HEK293 (cell line): Measurements from ENCODE around the gene ABHD5.

Source experiments
- CTCF ChIA-PET: fragments of 350-600 bp; formaldehyde crosslinking; extraction: SDS; loops from one replicate; lab custom pipeline; 2021; ENCODE audit warnings: antibody characterized with exemption; lab: Yijun Ruan, JAX
- POLR2A ChIA-PET: fragments of 300-600 bp; formaldehyde crosslinking; extraction: SDS; loops from one replicate; lab custom pipeline; 2020; ENCODE audit warnings: antibody characterized with exemption, inconsistent platforms; lab: Yijun Ruan, JAX
- H3K27ac ChIP-seq: fragments of 200-500 bp; sonication (Bioruptor generic); 2 replicates; pipeline ENCODE4 v1.5.1; 2014; ENCODE audit warnings: low read depth, low read length, control low read depth, inconsistent platforms; ENCODE audit errors: extremely low read depth
- H3K36me3 ChIP-seq, 2 experiments: fragments of 200-500 bp in 1 of 2; sonication (Bioruptor generic) in 1 of 2; 1 replicate in 1 of 2; 2 replicates in 1 of 2; pipeline ENCODE4 v1.5.1; 2014 to 2017; ENCODE audit warnings: inconsistent platforms in 2 of 2, low read length in 2 of 2; ENCODE audit not compliant: control insufficient read depth in 2 of 2, insufficient read depth in 1 of 2
- H3K4me1 ChIP-seq: fragments of 200-500 bp; sonication (Bioruptor generic); 2 replicates; pipeline ENCODE4 v1.5.1; 2014; ENCODE audit warnings: mild to moderate bottlenecking, low read length, inconsistent platforms; ENCODE audit not compliant: control insufficient read depth, insufficient read depth
- H3K4me3 ChIP-seq: 2 replicates; pipeline ENCODE4 v1.5.1; 2011; ENCODE audit warnings: low read depth, mild to moderate bottlenecking, control low read depth, low read length, moderate library complexity
- H3K9me3 ChIP-seq: fragments of 200-500 bp; sonication (Bioruptor generic); 2 replicates; pipeline ENCODE4 v1.5.1; 2014; ENCODE audit warnings: low read depth, low read length, inconsistent platforms; ENCODE audit not compliant: control insufficient read depth, insufficient read depth
- GLIS2 ChIP-seq: fragments of 450-650 bp; formaldehyde crosslinking; IDR thresholded peaks from 2 replicates; pipeline ENCODE4 v1.5.1; 2016; ENCODE audit warnings: missing biosample characterization, missing genetic modification characterization
- HOXA7 ChIP-seq: sonication (generic); formaldehyde crosslinking; IDR thresholded peaks from 2 replicates; pipeline ENCODE4 v1.8.1; 2022; ENCODE audit warnings: missing genetic modification reagents, borderline replicate concordance
- TCF7L2 ChIP-seq: IDR thresholded peaks from 2 replicates; pipeline ENCODE4 v1.6.1; 2011; ENCODE audit warnings: low read depth, mild to moderate bottlenecking, inconsistent platforms, low read length, moderate library complexity, borderline replicate concordance
- YY1 ChIP-seq: fragments of 450-650 bp; formaldehyde crosslinking; IDR thresholded peaks from 2 replicates; pipeline ENCODE4 v1.5.1; 2018; ENCODE audit warnings: missing biosample characterization, missing genetic modification characterization
- ZBTB1 ChIP-seq: fragments of 450-650 bp; formaldehyde crosslinking; IDR thresholded peaks from 2 replicates; pipeline ENCODE4 v1.5.1; 2016; ENCODE audit warnings: missing biosample characterization, missing genetic modification characterization
- ZBTB17 ChIP-seq: fragments of 450-650 bp; formaldehyde crosslinking; IDR thresholded peaks from 2 replicates; pipeline ENCODE4 v1.5.1; 2016; ENCODE audit warnings: missing biosample characterization, missing genetic modification characterization
- ZBTB8A ChIP-seq: fragments of 450-650 bp; formaldehyde crosslinking; IDR thresholded peaks from 2 replicates; pipeline ENCODE4 v1.5.1; 2016; ENCODE audit warnings: missing biosample characterization, missing genetic modification characterization
- ZFP37 ChIP-seq: fragments of 450-650 bp; formaldehyde crosslinking; IDR thresholded peaks from 2 replicates; pipeline ENCODE4 v1.5.1; 2016; ENCODE audit warnings: missing biosample characterization, missing genetic modification characterization
- ZNF10 ChIP-seq: fragments of 450-650 bp; formaldehyde crosslinking; IDR thresholded peaks from 2 replicates; pipeline ENCODE4 v1.5.1; 2017; ENCODE audit warnings: missing biosample characterization, missing genetic modification characterization
- ZNF16 ChIP-seq: fragments of 450-650 bp; formaldehyde crosslinking; IDR thresholded peaks from 2 replicates; pipeline ENCODE4 v1.5.1; 2016; ENCODE audit warnings: low read depth, missing biosample characterization, missing genetic modification characterization
- ZNF2 ChIP-seq: fragments of 450-650 bp; formaldehyde crosslinking; IDR thresholded peaks from 2 replicates; pipeline ENCODE4 v1.5.1; 2016; ENCODE audit warnings: missing biosample characterization, missing genetic modification characterization
- ZNF211 ChIP-seq: fragments of 450-650 bp; formaldehyde crosslinking; IDR thresholded peaks from 2 replicates; pipeline ENCODE4 v1.5.1; 2016; ENCODE audit warnings: low read depth, missing biosample characterization, missing genetic modification characterization
- ZNF341 ChIP-seq: fragments of 450-650 bp; formaldehyde crosslinking; IDR thresholded peaks from 2 replicates; pipeline ENCODE4; 2016; ENCODE audit warnings: low read depth, missing biosample characterization, missing genetic modification characterization
- ZNF354C ChIP-seq: fragments of 450-650 bp; formaldehyde crosslinking; IDR thresholded peaks from 2 replicates; pipeline ENCODE4 v1.5.1; 2016; ENCODE audit warnings: missing biosample characterization, missing genetic modification characterization, low read depth, borderline replicate concordance
- ZNF366 ChIP-seq: fragments of 450-650 bp; formaldehyde crosslinking; conservative IDR thresholded peaks from 2 replicates; pipeline ENCODE4 v1.5.1; 2016; ENCODE audit warnings: missing biosample characterization, missing genetic modification characterization
- ZNF391 ChIP-seq: fragments of 450-650 bp; formaldehyde crosslinking; IDR thresholded peaks from 2 replicates; pipeline ENCODE4 v1.5.1; 2016; ENCODE audit warnings: low read depth, missing biosample characterization, missing genetic modification characterization, borderline replicate concordance
- ZNF423 ChIP-seq: fragments of 450-650 bp; formaldehyde crosslinking; IDR thresholded peaks from 2 replicates; pipeline ENCODE4 v1.5.1; 2016; ENCODE audit warnings: missing biosample characterization, missing genetic modification characterization
- ZNF514 ChIP-seq: fragments of 450-650 bp; formaldehyde crosslinking; IDR thresholded peaks from 2 replicates; pipeline ENCODE4 v1.5.1; 2016; ENCODE audit warnings: missing biosample characterization, missing genetic modification characterization
- ZNF548 ChIP-seq: fragments of 450-650 bp; formaldehyde crosslinking; IDR thresholded peaks from 2 replicates; pipeline ENCODE4 v1.5.1; 2016; ENCODE audit warnings: missing biosample characterization, missing genetic modification characterization
- ZNF549 ChIP-seq: fragments of 450-650 bp; IDR thresholded peaks from 2 replicates; pipeline ENCODE4 v1.5.1; 2018; ENCODE audit warnings: missing biosample characterization, missing genetic modification characterization, mild to moderate bottlenecking, inconsistent platforms, moderate library complexity
- ZNF626 ChIP-seq: fragments of 450-650 bp; sonication (Bioruptor Pico); formaldehyde crosslinking; IDR thresholded peaks from 2 replicates; pipeline ENCODE4 v1.5.1; 2018; ENCODE audit warnings: missing biosample characterization, missing genetic modification characterization, inconsistent platforms
- ZNF664 ChIP-seq: fragments of 450-650 bp; formaldehyde crosslinking; IDR thresholded peaks from 2 replicates; pipeline ENCODE4 v1.5.1; 2016; ENCODE audit warnings: missing biosample characterization, missing genetic modification characterization
- ZNF76 ChIP-seq: fragments of 450-650 bp; formaldehyde crosslinking; IDR thresholded peaks from 2 replicates; pipeline ENCODE4; 2016; ENCODE audit warnings: low read depth, missing biosample characterization, missing genetic modification characterization, borderline replicate concordance
- ZNF768 ChIP-seq: fragments of 450-650 bp; formaldehyde crosslinking; IDR thresholded peaks from 2 replicates; pipeline ENCODE4 v1.5.1; 2018; ENCODE audit warnings: missing biosample characterization, mild to moderate bottlenecking, missing genetic modification characterization
- ZNF792 ChIP-seq: fragments of 450-650 bp; formaldehyde crosslinking; IDR thresholded peaks from 2 replicates; pipeline ENCODE4 v1.5.1; 2016; ENCODE audit warnings: missing biosample characterization, missing genetic modification characterization
- ZNF843 ChIP-seq: fragments of 450-650 bp; formaldehyde crosslinking; IDR thresholded peaks from 2 replicates; pipeline ENCODE4 v1.5.1; 2016; ENCODE audit warnings: missing biosample characterization, missing genetic modification characterization
- ZSCAN23 ChIP-seq: fragments of 450-650 bp; formaldehyde crosslinking; IDR thresholded peaks from 2 replicates; pipeline ENCODE4 v1.5.1; 2016; ENCODE audit warnings: missing biosample characterization, missing genetic modification characterization
- TF ChIP-seq, protein P1 (sequence below): fragments of 450-650 bp; formaldehyde crosslinking; optimal IDR thresholded peaks from 2 replicates; pipeline ENCODE3; 2016; ENCODE audit warnings: missing biosample characterization, mild to moderate bottlenecking, missing genetic modification characterization
- TF ChIP-seq, protein P2 (sequence below): fragments of 450-650 bp; formaldehyde crosslinking; IDR thresholded peaks from 2 replicates; pipeline ENCODE4 v1.5.1; 2016; ENCODE audit warnings: missing biosample characterization, missing genetic modification characterization
- TF ChIP-seq, protein P3 (sequence below): fragments of 450-650 bp; formaldehyde crosslinking; IDR thresholded peaks from 2 replicates; pipeline ENCODE4 v1.5.1; 2016; ENCODE audit warnings: missing biosample characterization, missing genetic modification characterization
- TF ChIP-seq, protein P4 (sequence below): fragments of 450-650 bp; formaldehyde crosslinking; IDR thresholded peaks from 2 replicates; pipeline ENCODE4 v1.5.1; 2016; ENCODE audit warnings: missing biosample characterization, missing genetic modification characterization

Gene ABHD5

DNA sequence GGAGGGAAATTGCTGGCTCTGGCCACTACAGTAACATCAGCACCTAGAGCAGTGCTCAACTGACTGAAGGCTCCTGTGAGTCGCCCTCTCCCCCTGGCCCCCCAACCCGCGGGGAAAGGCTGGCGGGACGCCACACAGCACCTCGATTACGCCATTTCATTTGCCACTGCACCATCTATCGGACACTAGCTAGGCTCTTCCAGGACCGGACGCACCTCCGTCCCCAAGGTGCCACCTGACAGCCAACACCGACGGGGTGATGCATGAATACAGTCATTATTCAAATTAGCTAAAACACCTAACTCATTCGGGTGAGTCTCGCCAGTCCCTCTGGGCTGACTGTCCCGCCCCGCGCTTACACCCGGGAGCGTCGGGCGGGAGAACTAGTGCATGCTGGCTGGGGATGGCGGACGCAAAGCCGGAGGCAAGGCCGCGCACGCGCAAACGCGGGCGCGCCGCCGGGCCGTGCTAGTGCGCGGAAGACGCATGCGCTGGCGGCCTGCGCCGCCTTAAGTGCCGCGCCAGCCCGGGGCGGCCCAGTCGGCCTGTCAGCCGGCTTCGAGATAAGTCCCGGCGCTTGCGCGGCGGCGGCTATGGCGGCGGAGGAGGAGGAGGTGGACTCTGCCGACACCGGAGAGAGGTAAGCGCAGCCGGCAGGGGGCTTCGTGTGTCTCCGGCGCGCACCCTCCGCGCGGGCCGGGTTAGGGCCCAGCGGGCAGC, at the start of gene ABHD5:
ABHD5 (plus strand) TSS at position 539 of the 720 bp plus-strand sequence; CDS start at position 594, 55 bp downstream.
- POLR2A ChIA-PET = interaction anchor here (0.7 to 1.1 kb wide), 3 partner anchors 46 to 478 kb away, joined by 3 to 4 read pairs (median 3); no protein-coding TSS in a partner anchor
- Histone ChIP-seq H3K27ac (peak within 1 kb of the TSS; percentile 89), H3K4me3 (peak within 1 kb of the TSS; percentile 78), H3K4me1 (no peaks in the 10 kb centered on the region), H3K36me3 (no peaks in the 10 kb centered on the region), H3K9me3 (no peaks in the 10 kb centered on the region)
- CTCF ChIA-PET = no interaction called here
- TF ChIP-seq, protein P1, sequence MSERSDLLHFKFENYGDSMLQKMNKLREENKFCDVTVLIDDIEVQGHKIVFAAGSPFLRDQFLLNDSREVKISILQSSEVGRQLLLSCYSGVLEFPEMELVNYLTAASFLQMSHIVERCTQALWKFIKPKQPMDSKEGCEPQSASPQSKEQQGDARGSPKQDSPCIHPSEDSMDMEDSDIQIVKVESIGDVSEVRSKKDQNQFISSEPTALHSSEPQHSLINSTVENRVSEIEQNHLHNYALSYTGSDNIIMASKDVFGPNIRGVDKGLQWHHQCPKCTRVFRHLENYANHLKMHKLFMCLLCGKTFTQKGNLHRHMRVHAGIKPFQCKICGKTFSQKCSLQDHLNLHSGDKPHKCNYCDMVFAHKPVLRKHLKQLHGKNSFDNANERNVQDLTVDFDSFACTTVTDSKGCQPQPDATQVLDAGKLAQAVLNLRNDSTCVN (tag by site-specific recombination) = peak; percentile 82
- TF ChIP-seq ZNF423 (no peak), ZBTB8A (no peak; the same call in none of the 2 replicates), ZNF76 (tag by site-specific recombination) (peak; percentile 34; the same call in 1 of the 2 replicates), ZNF16 (no peak), ZNF10 (no peak), ZNF341 (tag by site-specific recombination) (peak; percentile 95), ZNF768 (tag by site-specific recombination) (no peak), ZNF354C (tag by site-specific recombination) (no peak), ZNF514 (tag by site-specific recombination) (no peak), ZBTB1 (tag by site-specific recombination) (no peak), GLIS2 (no peak), TCF7L2 (no peak), ZNF548 (no peak), ZNF626 (tag by site-specific recombination) (no peak), ZSCAN23 (tag by site-specific recombination) (no peak), ZNF549 (tag by site-specific recombination) (no peak), ZNF2 (tag by site-specific recombination) (no peak), YY1 (no peak; the same call in 1 of the 2 replicates), ZNF843 (tag by site-specific recombination) (no peak), HOXA7 (CRISPR knock-in tag) (no peak), ZNF792 (no peak), ZBTB17 (tag by site-specific recombination) (peak; percentile 43; the same call in 1 of the 2 replicates), ZNF211 (tag by site-specific recombination) (no peak), ZNF366 (tag by site-specific recombination) (no peak), ZNF391 (tag by site-specific recombination) (no peak), ZNF664 (tag by site-specific recombination) (0 out of 2 replicates have a peak, but pooled peaks have one; percentile 10), ZFP37 (tag by site-specific recombination) (no peak)
- TF ChIP-seq, protein P2, sequence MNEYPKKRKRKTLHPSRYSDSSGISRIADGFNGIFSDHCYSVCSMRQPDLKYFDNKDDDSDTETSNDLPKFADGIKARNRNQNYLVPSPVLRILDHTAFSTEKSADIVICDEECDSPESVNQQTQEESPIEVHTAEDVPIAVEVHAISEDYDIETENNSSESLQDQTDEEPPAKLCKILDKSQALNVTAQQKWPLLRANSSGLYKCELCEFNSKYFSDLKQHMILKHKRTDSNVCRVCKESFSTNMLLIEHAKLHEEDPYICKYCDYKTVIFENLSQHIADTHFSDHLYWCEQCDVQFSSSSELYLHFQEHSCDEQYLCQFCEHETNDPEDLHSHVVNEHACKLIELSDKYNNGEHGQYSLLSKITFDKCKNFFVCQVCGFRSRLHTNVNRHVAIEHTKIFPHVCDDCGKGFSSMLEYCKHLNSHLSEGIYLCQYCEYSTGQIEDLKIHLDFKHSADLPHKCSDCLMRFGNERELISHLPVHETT (tag by site-specific recombination) = no peak
- TF ChIP-seq, protein P3, sequence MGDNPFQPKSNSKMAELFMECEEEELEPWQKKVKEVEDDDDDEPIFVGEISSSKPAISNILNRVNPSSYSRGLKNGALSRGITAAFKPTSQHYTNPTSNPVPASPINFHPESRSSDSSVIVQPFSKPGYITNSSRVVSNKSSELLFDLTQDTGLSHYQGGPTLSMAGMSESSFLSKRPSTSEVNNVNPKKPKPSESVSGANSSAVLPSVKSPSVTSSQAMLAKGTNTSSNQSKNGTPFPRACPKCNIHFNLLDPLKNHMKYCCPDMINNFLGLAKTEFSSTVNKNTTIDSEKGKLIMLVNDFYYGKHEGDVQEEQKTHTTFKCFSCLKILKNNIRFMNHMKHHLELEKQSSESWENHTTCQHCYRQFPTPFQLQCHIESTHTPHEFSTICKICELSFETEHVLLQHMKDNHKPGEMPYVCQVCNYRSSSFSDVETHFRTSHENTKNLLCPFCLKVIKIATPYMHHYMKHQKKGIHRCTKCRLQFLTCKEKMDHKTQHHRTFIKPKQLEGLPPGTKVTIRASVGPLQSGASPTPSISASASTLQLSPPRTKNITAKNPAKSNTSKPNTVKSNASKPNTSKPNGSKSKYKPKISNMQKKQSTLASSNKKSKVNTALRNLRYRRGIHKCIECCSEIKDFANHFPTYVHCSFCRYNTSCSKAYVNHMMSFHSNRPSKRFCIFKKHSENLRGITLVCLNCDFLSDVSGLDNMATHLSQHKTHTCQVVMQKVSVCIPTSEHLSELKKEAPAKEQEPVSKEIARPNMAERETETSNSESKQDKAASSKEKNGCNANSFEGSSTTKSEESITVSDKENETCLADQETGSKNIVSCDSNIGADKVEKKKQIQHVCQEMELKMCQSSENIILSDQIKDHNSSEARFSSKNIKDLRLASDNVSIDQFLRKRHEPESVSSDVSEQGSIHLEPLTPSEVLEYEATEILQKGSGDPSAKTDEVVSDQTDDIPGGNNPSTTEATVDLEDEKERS (tag by site-specific recombination) = no peak
- TF ChIP-seq, protein P4, sequence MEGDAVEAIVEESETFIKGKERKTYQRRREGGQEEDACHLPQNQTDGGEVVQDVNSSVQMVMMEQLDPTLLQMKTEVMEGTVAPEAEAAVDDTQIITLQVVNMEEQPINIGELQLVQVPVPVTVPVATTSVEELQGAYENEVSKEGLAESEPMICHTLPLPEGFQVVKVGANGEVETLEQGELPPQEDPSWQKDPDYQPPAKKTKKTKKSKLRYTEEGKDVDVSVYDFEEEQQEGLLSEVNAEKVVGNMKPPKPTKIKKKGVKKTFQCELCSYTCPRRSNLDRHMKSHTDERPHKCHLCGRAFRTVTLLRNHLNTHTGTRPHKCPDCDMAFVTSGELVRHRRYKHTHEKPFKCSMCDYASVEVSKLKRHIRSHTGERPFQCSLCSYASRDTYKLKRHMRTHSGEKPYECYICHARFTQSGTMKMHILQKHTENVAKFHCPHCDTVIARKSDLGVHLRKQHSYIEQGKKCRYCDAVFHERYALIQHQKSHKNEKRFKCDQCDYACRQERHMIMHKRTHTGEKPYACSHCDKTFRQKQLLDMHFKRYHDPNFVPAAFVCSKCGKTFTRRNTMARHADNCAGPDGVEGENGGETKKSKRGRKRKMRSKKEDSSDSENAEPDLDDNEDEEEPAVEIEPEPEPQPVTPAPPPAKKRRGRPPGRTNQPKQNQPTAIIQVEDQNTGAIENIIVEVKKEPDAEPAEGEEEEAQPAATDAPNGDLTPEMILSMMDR (tag by site-specific recombination) = peak; percentile 49
